ENCODE results near the gene SH3GL1. TPM values are rescaled to one million over a fixed set of nuclear protein-coding genes. Genes with fewer than 3 reads are reported as not detected.

The SH3GL1 gene
- total and polyA plus RNA-seq, 9 of the 15 experiments (the other 6 are each of a cell fraction or from before 2014, with no cell fraction given), result 1.7 to 75.3 (median 25.7) TPM

- TF ChIP-seq MGA (IDR thresholded peaks at IDR 0.05) (no peak), XRCC4 (IDR thresholded peaks at IDR 0.05; ENCODE audit: extremely low read depth, insufficient read depth, insufficient read length) (no peak), E2F6 (IDR thresholded peaks at IDR 0.05; ENCODE audit: borderline replicate concordance in 1 of 2, extremely low read depth in 1 of 2, insufficient read depth in 1 of 2, insufficient read length in 1 of 2, low read depth in 1 of 2, low read length in 1 of 2, poor library complexity in 1 of 2, severe bottlenecking in 1 of 2) (peak; percentile 98 to 99), TAF7 (tag; IDR thresholded peaks at IDR 0.05) (peak; percentile 66; the same call in 1 of the 2 replicates), MCM2 (IDR thresholded peaks at IDR 0.05; ENCODE audit: low read depth) (no peak), CREB3L1 (IDR thresholded peaks at IDR 0.05; ENCODE audit: borderline replicate concordance, low read depth) (peak; percentile 99), CLOCK (CRISPR knock-in tag; IDR thresholded peaks at IDR 0.05; ENCODE audit: borderline replicate concordance) (no peak), HMGN3 (IDR thresholded peaks at IDR 0.05; ENCODE audit: borderline replicate concordance, extremely low read depth, insufficient read length, low read depth, low read length) (peak; percentile 42)
Measured at GRCh38 chr19:4402171-4403004, 2.0 kb upstream of the SH3GL1 start, which contains the start of gene CHAF1A (continued).

Measured in K562 (cell line).